ENCODE data around the gene CFAP53.

- no peak for TF ChIP-seq EZH2 (IDR thresholded peaks at IDR 0.05; ENCODE audit: insufficient read depth, poor library complexity, severe bottlenecking)
- no peak for TF ChIP-seq EZH2phosphoT487 (IDR thresholded peaks at IDR 0.05; ENCODE audit: insufficient read depth, low read depth)
These were observed 86.8 kb downstream of the CFAP53 start for GRCh38 chr18:50179465-50179864.

All from GM23248 (cell line).